K562 (cell line): ENCODE results near the gene ZGLP1. TPM values are rescaled to one million over a fixed set of nuclear protein-coding genes. Genes with fewer than 3 reads are reported as not detected.

Experiments used
- DNMT1 ChIP-seq: fragments of 450-650 bp; IDR thresholded peaks from 2 replicates; pipeline ENCODE4 v1.6.1; 2016; ENCODE audit warnings: antibody characterized with exemption, mild to moderate bottlenecking
- MGA ChIP-seq: fragments of 450-650 bp; IDR thresholded peaks from 2 replicates; pipeline ENCODE4 v1.6.1; 2016; ENCODE audit warnings: mild to moderate bottlenecking, moderate library complexity
- SNAPC5 ChIP-seq: fragments of 250-450 bp; sonication (Bioruptor Pico); IDR thresholded peaks from 2 replicates; pipeline ENCODE4 v1.8.0; 2021; ENCODE audit warnings: moderate library complexity, mild to moderate bottlenecking, inconsistent platforms
- THAP12 ChIP-seq: fragments of 250-450 bp; sonication (Bioruptor Pico); IDR thresholded peaks from 2 replicates; pipeline ENCODE4 v1.9.0; 2021; ENCODE audit warnings: mild to moderate bottlenecking, inconsistent platforms
- UBTF ChIP-seq, 2 experiments: IDR thresholded peaks; 2 replicates each; pipeline ENCODE4 v1.6.1; 2012; ENCODE audit warnings: improper control_type of control experiment in 2 of 2, low read depth in 2 of 2, low read length in 2 of 2, borderline replicate concordance in 1 of 2
- ZEB2 ChIP-seq: fragments of 450-650 bp; IDR thresholded peaks from 2 replicates; pipeline ENCODE4 v1.6.1; 2016
- ZNF134 ChIP-seq: fragments of 250-450 bp; sonication (Bioruptor Pico); conservative IDR thresholded peaks from 2 replicates; pipeline ENCODE4 v1.4.0; 2020
- polyA plus RNA-seq, 8 experiments: library from polyadenylated mRNA; depleted of rRNA in 4 of 8; stranded (reverse) in 5 of 8; unstranded in 3 of 8; fragments of >200 nt; fragmentation: Nextera tagmentation in 2 of 8; fragmentation: Illumina TruSeq in 1 of 8; extraction: Ambion mirVana in 2 of 8; extraction: Trizol in 1 of 8; gene quantifications; 2 replicates each; pipeline versions ENCODE4 v1.2.1 to v1.2.3, GENCODE V29; 2011 to 2014; ENCODE audit warnings: inconsistent platforms in 1 of 8, missing spikeins in 1 of 8
- total RNA-seq, 7 experiments: library from RNA; depleted of rRNA in 6 of 7; stranded (reverse); fragments of >200 nt in 6 of 7; fragmentation: Illumina TruSeq in 2 of 7; extraction: Trizol in 2 of 7; gene quantifications; 2 replicates each; pipeline versions ENCODE4 v1.2.1 to v1.2.3, GENCODE V29; 2011 to 2021; ENCODE audit warnings: low replicate concordance in 1 of 7

Gene ZGLP1
- total and polyA plus RNA-seq, 9 of the 15 experiments (the other 6 are each of a cell fraction or from before 2014, with no cell fraction given), result 0.24 to 4.5 (median 2.2) TPM

- TF ChIP-seq MGA (no peak), ZEB2 (no peak), UBTF (IDR thresholded peaks at IDR 0.05; ENCODE audit: borderline replicate concordance in 1 of 2, low read depth in 2 of 2, low read length in 2 of 2) (peak; percentile 70 to 82; a peak in 1 of 4 replicates), ZNF134 (no peak), DNMT1 (no peak), SNAPC5 (CRISPR knock-in tag) (no peak), THAP12 (CRISPR knock-in tag) (no peak)
Observed at GRCh38 chr19:10270180-10270615, 39.4 kb downstream of the ZGLP1 start (continued).
